Kidney epithelial cell (primary cell): ENCODE measurements around the gene CCT5. TPM values are rescaled to one million over a fixed set of nuclear protein-coding genes. Genes with fewer than 3 reads are reported as not detected.

Experiments used
- DNase-seq: peaks from one replicate; pipeline ENCODE4 v3.0.0-alpha.2; 2010; ENCODE audit warnings: low read depth
- H3K27me3 ChIP-seq: 2 replicates; pipeline ENCODE4 v1.6.0; 2011; ENCODE audit warnings: low read length; ENCODE audit not compliant: control insufficient read depth, insufficient read depth
- H3K36me3 ChIP-seq: 2 replicates; pipeline ENCODE4 v1.5.1; 2011; ENCODE audit warnings: low read length; ENCODE audit not compliant: control insufficient read depth, insufficient read depth
- H3K4me3 ChIP-seq: 2 replicates; pipeline ENCODE4 v1.5.1; 2011; ENCODE audit warnings: low read depth, mild to moderate bottlenecking, control low read depth, low read length
- CTCF ChIP-seq: IDR thresholded peaks from 2 replicates; pipeline ENCODE4 v1.5.1; 2011; ENCODE audit warnings: mild to moderate bottlenecking, moderate library complexity, low read length, control low read depth, inconsistent platforms; ENCODE audit not compliant: insufficient read depth, poor library complexity, severe bottlenecking
- total RNA-seq: library from RNA; depleted of rRNA; stranded (reverse); fragments of >200 nt; gene quantifications from 2 replicates; pipeline ENCODE4 v1.2.3, GENCODE V29; 2015

Gene CCT5
- total RNA-seq, 1 donor from 2014 or later = 506 TPM

GRCh38 chr5:10214041-10214440 lies 36.0 kb upstream of the CCT5 start:
- no peaks in the 10 kb centered on the region for H3K27me3 ChIP-seq
- no peaks in the 10 kb centered on the region for H3K36me3 ChIP-seq
- H3K4me3 ChIP-seq = no peak overlapping the region
- no peak for DNase-seq
- TF ChIP-seq CTCF = no peak

- no peak for TF ChIP-seq CTCF
- H3K36me3 ChIP-seq = no peaks in the 10 kb centered on the region
Measured at GRCh38 chr5:10215366-10215765, 34.7 kb upstream of the CCT5 start.

GRCh38 chr5:10216107-10216506 lies 34.0 kb upstream of the CCT5 start:
- H3K4me3 ChIP-seq = no peak overlapping the region
- no peak for DNase-seq
- no peak for TF ChIP-seq CTCF

More at GRCh38 chr5:10215366-10215765, 34.7 kb upstream of the CCT5 start:
- Histone ChIP-seq H3K27me3 (no peaks in the 10 kb centered on the region), H3K4me3 (no peak overlapping the region)
- DNase-seq = no peak

GRCh38 chr5:10218658-10219057 lies 31.4 kb upstream of the CCT5 start:
- H3K36me3 ChIP-seq = no peaks in the 10 kb centered on the region
- H3K4me3 ChIP-seq = no peak overlapping the region
- no peaks in the 10 kb centered on the region for H3K27me3 ChIP-seq
- no peak for TF ChIP-seq CTCF
- no peak for DNase-seq

More at GRCh38 chr5:10216107-10216506, 34.0 kb upstream of the CCT5 start:
- H3K27me3 ChIP-seq = no peaks in the 10 kb centered on the region
- H3K36me3 ChIP-seq = no peaks in the 10 kb centered on the region

- DNase-seq = no peak
- H3K27me3 ChIP-seq = no peaks in the 10 kb centered on the region
- no peak overlapping the region for H3K4me3 ChIP-seq
- TF ChIP-seq CTCF = no peak
- H3K36me3 ChIP-seq = no peaks in the 10 kb centered on the region
Measured at GRCh38 chr5:10219068-10219467, 31.0 kb upstream of the CCT5 start.

GRCh38 chr5:10220248-10220647 lies 29.8 kb upstream of the CCT5 start:
- Histone ChIP-seq H3K4me3 (no peak overlapping the region), H3K36me3 (no peaks in the 10 kb centered on the region), H3K27me3 (no peaks in the 10 kb centered on the region)
- no peak for DNase-seq
- TF ChIP-seq CTCF = no peak
